GM12878 (cell line): ENCODE data around the gene RIMBP2. TPM values are rescaled to one million over a fixed set of nuclear protein-coding genes. Genes with fewer than 3 reads are reported as not detected.

ENCODE experiments used
- ATAC-seq: fragments of 200-7000 bp; cut with Tn5 transposase; 3 replicates; pipeline ENCODE4 v1.9.1; 2020; ENCODE audit warnings: mild to moderate bottlenecking, moderate library complexity
- BruUV-seq: library from RNA; stranded (reverse); fragments of 400-500 nt; replicated peaks from 2 replicates; lab custom pipeline; 2021; lab: Mats Ljungman, UMichigan
- CTCF ChIA-PET: fragments of 300-600 bp; sonication (Branson Sonifier 250); formaldehyde crosslinking; extraction: SDS; loops from one replicate; lab custom pipeline; 2021; ENCODE audit warnings: inconsistent platforms; lab: Yijun Ruan, JAX
- POLR2A ChIA-PET: fragments of 350-600 bp; formaldehyde crosslinking; extraction: SDS; loops from one replicate; lab custom pipeline; 2021; ENCODE audit warnings: inconsistent platforms; lab: Charles Lee
- RAD21 ChIA-PET: fragments of 300-600 bp; sonication (Branson Sonifier 250); formaldehyde crosslinking; loops from one replicate; lab custom pipeline; 2023; ENCODE audit warnings: antibody characterized with exemption; ENCODE audit not compliant: unreplicated experiment; lab: Charles Lee
- SMC1A ChIA-PET: fragments of 300-600 bp; sonication (Branson Sonifier 250); formaldehyde crosslinking; loops from one replicate; lab custom pipeline; 2023; ENCODE audit not compliant: unreplicated experiment, uncharacterized antibody; lab: Charles Lee
- DNase-seq: peaks from one replicate; pipeline ENCODE4 v3.0.0-alpha.2; 2011; ENCODE audit warnings: low read depth, low spot score
- FAIRE-seq: peaks from 3 replicates; lab custom pipeline; 2011; peaks lifted over from hg19 to GRCh38; lab: Jason Lieb, UNC
- H2AFZ ChIP-seq: 2 replicates; pipeline ENCODE4 v1.6.0; 2011; ENCODE audit warnings: low read depth, low read length, control low read depth; ENCODE audit not compliant: control insufficient read depth
- H3K27ac ChIP-seq: 2 replicates; pipeline ENCODE4 v1.5.1; 2011; ENCODE audit warnings: control low read depth; ENCODE audit not compliant: control insufficient read depth, insufficient read depth
- H3K27me3 ChIP-seq, 2 experiments: replicated peaks in 1 of 2; 2 replicates each; pipeline versions ENCODE4 v1.6.0 to v1.6.1; 2011; ENCODE audit warnings: low read length in 1 of 2; ENCODE audit not compliant: control insufficient read depth in 2 of 2, insufficient read depth in 2 of 2
- H3K36me3 ChIP-seq, 2 experiments: 2 replicates each; pipeline ENCODE4 v1.5.1; 2011; ENCODE audit warnings: low read length in 1 of 2; ENCODE audit not compliant: control insufficient read depth in 2 of 2, insufficient read depth in 2 of 2
- H3K4me1 ChIP-seq: 2 replicates; pipeline ENCODE4 v1.6.1; 2011; ENCODE audit warnings: mild to moderate bottlenecking, low read length, moderate library complexity, mixed read lengths; ENCODE audit not compliant: control insufficient read depth, insufficient read depth
- H3K4me2 ChIP-seq: 2 replicates; pipeline ENCODE4 v1.6.0; 2011; ENCODE audit warnings: control low read depth; ENCODE audit not compliant: control insufficient read depth, insufficient read depth
- H3K4me3 ChIP-seq: fragments of 200-600 bp; sonication (generic); 2 replicates; pipeline ENCODE4 v1.5.1; 2016
- H3K79me2 ChIP-seq: 2 replicates; pipeline ENCODE4 v1.6.0; 2011; ENCODE audit warnings: low read length; ENCODE audit not compliant: control insufficient read depth, insufficient read depth
- H3K9ac ChIP-seq: 2 replicates; pipeline ENCODE4 v1.8.0; 2011; ENCODE audit warnings: low read length, control low read depth, mixed read lengths; ENCODE audit not compliant: control insufficient read depth, insufficient read depth
- H3K9me3 ChIP-seq: replicated peaks from 3 replicates; pipeline ENCODE4 v1.5.1; 2011; ENCODE audit warnings: mild to moderate bottlenecking, low read length; ENCODE audit not compliant: control insufficient read depth, insufficient read depth
- H4K20me1 ChIP-seq: 2 replicates; pipeline ENCODE4 v1.6.0; 2011; ENCODE audit not compliant: control insufficient read depth, insufficient read depth
- BACH1 ChIP-seq: fragments of 450-650 bp; IDR thresholded peaks from 2 replicates; pipeline ENCODE4 v1.6.1; 2017; ENCODE audit warnings: mild to moderate bottlenecking, borderline replicate concordance
- BCLAF1 ChIP-seq: fragments of 450-650 bp; IDR thresholded peaks from 2 replicates; pipeline ENCODE4 v1.6.1; 2017; ENCODE audit warnings: antibody characterized with exemption, mild to moderate bottlenecking, moderate library complexity
- CREM ChIP-seq: IDR thresholded peaks from 2 replicates; pipeline ENCODE4 v1.6.1; 2014; ENCODE audit warnings: antibody characterized with exemption, low read depth
- EGR1 ChIP-seq, 2 experiments: IDR thresholded peaks; 1 replicate in 1 of 2; 2 replicates in 1 of 2; pipeline ENCODE4 v1.6.1; 2011 to 2012; ENCODE audit warnings: low read depth in 2 of 2, low read length in 2 of 2, borderline replicate concordance in 1 of 2, mild to moderate bottlenecking in 1 of 2, moderate library complexity in 1 of 2
- HDAC6 ChIP-seq: fragments of 200-600 bp; sonication (generic); IDR thresholded peaks from one replicate; pipeline ENCODE4 v1.8.0; 2017; ENCODE audit warnings: antibody characterized with exemption; ENCODE audit not compliant: unreplicated experiment
- IRF4 ChIP-seq: IDR thresholded peaks from 2 replicates; pipeline ENCODE4 v1.6.1; 2011; ENCODE audit warnings: low read depth, low read length
- KLF5 ChIP-seq: fragments of 450-650 bp; IDR thresholded peaks from 2 replicates; pipeline ENCODE4 v1.6.1; 2014; ENCODE audit warnings: mild to moderate bottlenecking; ENCODE audit not compliant: partially characterized antibody
- MEF2B ChIP-seq: fragments of 450-650 bp; IDR thresholded peaks from 2 replicates; pipeline ENCODE4 v1.6.1; 2018; ENCODE audit warnings: mild to moderate bottlenecking, moderate library complexity; ENCODE audit not compliant: partially characterized antibody, poor library complexity, severe bottlenecking
- NBN ChIP-seq: fragments of 450-650 bp; IDR thresholded peaks from 2 replicates; pipeline ENCODE4 v1.6.1; 2016
- NFYA ChIP-seq: IDR thresholded peaks from 2 replicates; pipeline ENCODE4 v1.6.1; 2011; ENCODE audit warnings: low read depth, mild to moderate bottlenecking, low read length, improper control_type of control experiment, borderline replicate concordance
- SIN3A ChIP-seq: IDR thresholded peaks from 2 replicates; pipeline ENCODE4 v1.6.1; 2012; ENCODE audit warnings: low read depth, low read length, improper control_type of control experiment
- SKIL ChIP-seq: fragments of 450-650 bp; IDR thresholded peaks from 2 replicates; pipeline ENCODE4 v1.6.1; 2017; ENCODE audit warnings: mild to moderate bottlenecking, low read depth, inconsistent platforms; ENCODE audit not compliant: poor library complexity, severe bottlenecking
- SMAD5 ChIP-seq: IDR thresholded peaks from 2 replicates; pipeline ENCODE4 v1.6.1; 2016; ENCODE audit warnings: antibody characterized with exemption, low read depth
- SP1 ChIP-seq: IDR thresholded peaks from one replicate; pipeline ENCODE4 v1.6.1; 2011; ENCODE audit warnings: low read depth, low read length
- YY1 ChIP-seq: IDR thresholded peaks from 2 replicates; pipeline ENCODE4 v1.6.1; 2011; ENCODE audit warnings: low read depth, mild to moderate bottlenecking, low read length
- ZSCAN29 ChIP-seq: fragments of 450-650 bp; IDR thresholded peaks from 2 replicates; pipeline ENCODE4 v1.6.1; 2017; ENCODE audit warnings: mild to moderate bottlenecking, moderate library complexity
- ZZZ3 ChIP-seq: IDR thresholded peaks from 2 replicates; pipeline ENCODE4 v1.6.1; 2011; ENCODE audit warnings: low read depth; ENCODE audit not compliant: control insufficient read depth, insufficient read length
- WGBS: methylation state at CpG from one replicate; pipeline ENCODE4 v1.1.6; 2016; ENCODE audit warnings: low lambda C conversion rate; ENCODE audit not compliant: insufficient replicate concordance, insufficient coverage; ENCODE audit errors: missing lambda C conversion rate; 5-methylcytosine and 5-hydroxymethylcytosine counted together
- in situ Hi-C: fragments of 300-500 bp; cut with MboI; formaldehyde crosslinking; loops from 9 replicates; pipeline ENCODE4 v1.14.3; 2018; ENCODE audit warnings: mixed read lengths
- intact Hi-C: fragments of 100-400 bp; cut with micrococcal nuclease; formaldehyde crosslinking; loops from one replicate; pipeline ENCODE4 v1.14.2; 2022; ENCODE audit not compliant: unreplicated experiment
- polyA plus RNA-seq, 11 experiments: library from polyadenylated mRNA; depleted of rRNA in 4 of 11; unstranded in 6 of 11; stranded (reverse) in 5 of 11; fragments of >200 nt; fragmentation: Nextera tagmentation in 4 of 11; fragmentation: Illumina TruSeq in 1 of 11; extraction: Ambion mirVana in 4 of 11; extraction: Trizol in 1 of 11; gene quantifications; 1 replicate in 1 of 11; 2 replicates in 10 of 11; pipeline versions ENCODE4 v1.2.1 to v1.2.3, GENCODE V29; 2011 to 2016; ENCODE audit warnings: inconsistent platforms in 2 of 11, missing spikeins in 2 of 11, low read depth in 1 of 11
- total RNA-seq, 4 experiments: library from RNA; depleted of rRNA in 3 of 4; stranded (reverse); fragments of >200 nt in 3 of 4; fragmentation: Illumina TruSeq in 1 of 4; extraction: Trizol in 1 of 4; gene quantifications; 2 replicates each; pipeline versions ENCODE4 v1.2.1 to v1.2.3, GENCODE V29; 2013 to 2021
- TF ChIP-seq, protein P1 (sequence below): fragments of 450-650 bp; IDR thresholded peaks from 2 replicates; pipeline ENCODE4 v1.6.1; 2017; ENCODE audit warnings: mild to moderate bottlenecking, moderate library complexity

The RIMBP2 gene
- total and polyA plus RNA-seq, 10 of the 15 experiments (the other 5 are each of a cell fraction or from before 2014, with no cell fraction given) = 0.04 to 2.9 (median 0.07) TPM; not detected in 1

- Histone ChIP-seq H3K4me2 (no peak overlapping the region), H4K20me1 (no peaks in the 10 kb centered on the region), H3K27ac (no peak overlapping the region), H3K9me3 (no peaks in the 10 kb centered on the region; the same call in 2 of the 3 replicates), H3K79me2 (no peaks in the 10 kb centered on the region), H3K27me3 (no peaks in the 10 kb centered on the region), H3K9ac (no peak overlapping the region), H3K4me1 (no peaks in the 10 kb centered on the region), H3K36me3 (no peaks in the 10 kb centered on the region), H2AFZ (no peak overlapping the region), H3K4me3 (no peak overlapping the region)
- POLR2A ChIA-PET = no interaction called here
- RAD21 ChIA-PET = no interaction called here
- SMC1A ChIA-PET = no interaction called here
- intact Hi-C loops = no loop called here
- DNase-seq (no peak), FAIRE-seq (no peak), ATAC-seq (no peak)
- in situ Hi-C loops = no loop called here
- WGBS = 52% methylated on average over 11 of the region's 11 CpGs
- no peak for TF ChIP-seq SIN3A
- no peak for TF ChIP-seq ZZZ3
- TF ChIP-seq ZSCAN29 = no peak
- TF ChIP-seq MEF2B = no peak
- TF ChIP-seq BCLAF1 = no peak
- TF ChIP-seq BACH1 = no peak
- TF ChIP-seq SP1 = no peak
- no peak for TF ChIP-seq NBN
- no peak for TF ChIP-seq HDAC6
- no peak for TF ChIP-seq CREM
- TF ChIP-seq IRF4 = no peak
- TF ChIP-seq SKIL = no peak
- TF ChIP-seq SMAD5 = no peak
- no peak for TF ChIP-seq NFYA
- TF ChIP-seq, protein P1, sequence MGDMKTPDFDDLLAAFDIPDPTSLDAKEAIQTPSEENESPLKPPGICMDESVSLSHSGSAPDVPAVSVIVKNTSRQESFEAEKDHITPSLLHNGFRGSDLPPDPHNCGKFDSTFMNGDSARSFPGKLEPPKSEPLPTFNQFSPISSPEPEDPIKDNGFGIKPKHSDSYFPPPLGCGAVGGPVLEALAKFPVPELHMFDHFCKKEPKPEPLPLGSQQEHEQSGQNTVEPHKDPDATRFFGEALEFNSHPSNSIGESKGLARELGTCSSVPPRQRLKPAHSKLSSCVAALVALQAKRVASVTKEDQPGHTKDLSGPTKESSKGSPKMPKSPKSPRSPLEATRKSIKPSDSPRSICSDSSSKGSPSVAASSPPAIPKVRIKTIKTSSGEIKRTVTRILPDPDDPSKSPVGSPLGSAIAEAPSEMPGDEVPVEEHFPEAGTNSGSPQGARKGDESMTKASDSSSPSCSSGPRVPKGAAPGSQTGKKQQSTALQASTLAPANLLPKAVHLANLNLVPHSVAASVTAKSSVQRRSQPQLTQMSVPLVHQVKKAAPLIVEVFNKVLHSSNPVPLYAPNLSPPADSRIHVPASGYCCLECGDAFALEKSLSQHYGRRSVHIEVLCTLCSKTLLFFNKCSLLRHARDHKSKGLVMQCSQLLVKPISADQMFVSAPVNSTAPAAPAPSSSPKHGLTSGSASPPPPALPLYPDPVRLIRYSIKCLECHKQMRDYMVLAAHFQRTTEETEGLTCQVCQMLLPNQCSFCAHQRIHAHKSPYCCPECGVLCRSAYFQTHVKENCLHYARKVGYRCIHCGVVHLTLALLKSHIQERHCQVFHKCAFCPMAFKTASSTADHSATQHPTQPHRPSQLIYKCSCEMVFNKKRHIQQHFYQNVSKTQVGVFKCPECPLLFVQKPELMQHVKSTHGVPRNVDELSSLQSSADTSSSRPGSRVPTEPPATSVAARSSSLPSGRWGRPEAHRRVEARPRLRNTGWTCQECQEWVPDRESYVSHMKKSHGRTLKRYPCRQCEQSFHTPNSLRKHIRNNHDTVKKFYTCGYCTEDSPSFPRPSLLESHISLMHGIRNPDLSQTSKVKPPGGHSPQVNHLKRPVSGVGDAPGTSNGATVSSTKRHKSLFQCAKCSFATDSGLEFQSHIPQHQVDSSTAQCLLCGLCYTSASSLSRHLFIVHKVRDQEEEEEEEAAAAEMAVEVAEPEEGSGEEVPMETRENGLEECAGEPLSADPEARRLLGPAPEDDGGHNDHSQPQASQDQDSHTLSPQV = no peak
- TF ChIP-seq KLF5 = no peak
- no peak for TF ChIP-seq EGR1 (IDR thresholded peaks at IDR 0.05; ENCODE audit: borderline replicate concordance in 1 of 2, low read depth in 2 of 2, low read length in 2 of 2)
- no peak for TF ChIP-seq YY1
- CTCF ChIA-PET = no interaction called here
- BruUV-seq = no TSS peak
Observed at GRCh38 chr12:130593056-130593455, 123.0 kb downstream of the RIMBP2 start.
